Stimulated activated CD8-positive, alpha-beta memory T cell treated with anti-CD3 and anti-CD28 coated beads, Interleukin-4, amount 100 ng/mL, for 4 hours (primary cell): Measurements from ENCODE around the gene THNSL1.
"Not testable (repeated sequence)": the region's sequence is repeated elsewhere in the genome, so short reads cannot be mapped to it uniquely, and the experiment has no call there.

Source experiments
- DNase-seq, 2 donors: peaks; one replicate each; pipeline ENCODE4 v3.0.0-alpha.2; 2020; ENCODE audit warnings: low read depth in 2 of 2, low spot score in 1 of 2

THNSL1 gene, protein sequence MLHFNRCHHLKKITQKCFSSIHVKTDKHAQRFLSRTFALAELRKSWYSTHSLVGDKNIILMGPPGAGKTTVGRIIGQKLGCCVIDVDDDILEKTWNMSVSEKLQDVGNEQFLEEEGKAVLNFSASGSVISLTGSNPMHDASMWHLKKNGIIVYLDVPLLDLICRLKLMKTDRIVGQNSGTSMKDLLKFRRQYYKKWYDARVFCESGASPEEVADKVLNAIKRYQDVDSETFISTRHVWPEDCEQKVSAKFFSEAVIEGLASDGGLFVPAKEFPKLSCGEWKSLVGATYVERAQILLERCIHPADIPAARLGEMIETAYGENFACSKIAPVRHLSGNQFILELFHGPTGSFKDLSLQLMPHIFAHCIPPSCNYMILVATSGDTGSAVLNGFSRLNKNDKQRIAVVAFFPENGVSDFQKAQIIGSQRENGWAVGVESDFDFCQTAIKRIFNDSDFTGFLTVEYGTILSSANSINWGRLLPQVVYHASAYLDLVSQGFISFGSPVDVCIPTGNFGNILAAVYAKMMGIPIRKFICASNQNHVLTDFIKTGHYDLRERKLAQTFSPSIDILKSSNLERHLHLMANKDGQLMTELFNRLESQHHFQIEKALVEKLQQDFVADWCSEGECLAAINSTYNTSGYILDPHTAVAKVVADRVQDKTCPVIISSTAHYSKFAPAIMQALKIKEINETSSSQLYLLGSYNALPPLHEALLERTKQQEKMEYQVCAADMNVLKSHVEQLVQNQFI

DNA sequence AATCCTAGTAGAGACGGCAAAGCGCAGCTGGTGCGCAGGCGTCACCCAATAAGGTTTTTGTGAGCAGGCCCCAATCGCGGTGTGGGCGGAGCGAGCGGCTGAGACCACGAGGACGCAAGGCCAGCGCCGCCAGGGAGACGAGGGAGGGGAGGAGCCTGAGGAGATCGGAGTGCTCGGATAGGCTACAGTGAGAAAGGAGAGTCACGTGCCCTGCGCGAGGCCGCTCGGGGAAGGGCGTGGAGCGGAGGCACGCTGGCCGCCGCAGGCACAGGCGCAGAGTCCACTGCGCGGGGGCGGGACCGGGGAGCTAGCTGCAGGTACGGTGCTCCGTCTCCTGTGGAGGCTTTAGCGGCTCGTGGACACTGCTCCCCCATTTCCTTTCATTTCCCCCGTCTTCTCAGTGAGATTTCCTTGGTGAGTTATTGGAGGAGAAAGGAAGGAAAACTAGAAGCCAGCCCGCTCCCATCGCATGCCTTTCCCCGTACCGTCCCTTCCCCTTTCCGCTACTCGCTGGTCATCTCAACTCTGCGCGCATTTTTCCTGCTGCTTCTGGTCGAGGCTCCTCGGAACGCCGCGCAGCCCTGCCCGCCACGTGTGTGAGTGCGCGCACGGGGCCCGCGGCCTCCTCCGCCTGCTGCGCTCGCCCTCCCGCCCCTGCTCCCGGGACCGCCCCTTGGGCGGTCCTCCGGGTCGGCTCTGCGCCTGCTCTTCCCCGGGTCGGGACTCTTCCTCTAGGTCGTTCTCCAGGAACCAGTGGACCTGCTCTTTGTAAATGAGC lies at the start of gene THNSL1:
Gene THNSL1 (plus strand): TSS at position 237 of the 778 bp plus-strand sequence. CDS start 6,612 bp downstream, outside the sequence.
- DNase-seq: peak; percentile 92 to 97

DNA sequence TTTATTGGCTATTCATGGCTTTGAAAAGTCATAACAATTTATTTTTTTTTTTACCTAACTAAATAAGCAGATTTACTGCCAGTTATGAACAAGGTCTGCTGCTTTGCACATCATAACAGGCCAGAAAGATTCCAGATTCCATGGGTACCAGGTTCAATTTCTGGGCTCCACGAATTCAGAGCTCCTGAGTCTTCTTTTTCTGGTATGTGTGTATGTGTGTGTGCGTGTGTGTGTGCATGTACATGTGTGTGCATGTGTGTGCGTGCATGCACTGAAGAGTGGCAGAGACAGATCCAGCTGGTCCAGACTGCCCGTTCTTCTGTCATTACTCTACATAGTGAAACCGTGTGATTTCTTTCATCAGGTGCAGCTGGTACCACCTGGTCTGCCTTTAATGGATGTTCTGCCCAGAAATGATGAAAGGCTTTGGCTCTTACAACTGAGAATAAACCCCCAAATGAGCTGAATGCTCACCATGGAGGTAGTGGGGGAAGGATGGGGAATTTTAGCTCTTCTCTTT lies 49.4 kb upstream of the THNSL1 start:
- DNase-seq: no peak

DNA sequence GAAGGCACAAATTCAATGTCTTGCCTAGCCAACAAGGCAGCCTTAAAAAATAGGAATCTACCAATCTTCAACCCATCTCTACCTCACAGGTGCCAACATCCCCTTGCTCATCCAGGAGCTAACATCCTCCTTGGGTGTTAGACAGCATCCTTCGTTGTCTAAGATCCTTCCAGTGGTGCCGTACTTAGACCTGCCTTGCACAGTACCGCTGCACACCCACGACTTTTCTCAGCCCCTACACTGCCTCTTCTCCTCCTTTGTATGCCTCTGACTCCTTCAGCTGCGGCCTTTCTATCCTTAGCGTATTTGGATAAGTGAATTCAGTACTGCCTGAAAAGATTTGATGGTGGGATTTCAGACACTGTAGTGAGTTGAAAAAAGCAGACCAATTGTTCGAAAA lies 48.1 kb upstream of the THNSL1 start:
- no peak for DNase-seq

DNA sequence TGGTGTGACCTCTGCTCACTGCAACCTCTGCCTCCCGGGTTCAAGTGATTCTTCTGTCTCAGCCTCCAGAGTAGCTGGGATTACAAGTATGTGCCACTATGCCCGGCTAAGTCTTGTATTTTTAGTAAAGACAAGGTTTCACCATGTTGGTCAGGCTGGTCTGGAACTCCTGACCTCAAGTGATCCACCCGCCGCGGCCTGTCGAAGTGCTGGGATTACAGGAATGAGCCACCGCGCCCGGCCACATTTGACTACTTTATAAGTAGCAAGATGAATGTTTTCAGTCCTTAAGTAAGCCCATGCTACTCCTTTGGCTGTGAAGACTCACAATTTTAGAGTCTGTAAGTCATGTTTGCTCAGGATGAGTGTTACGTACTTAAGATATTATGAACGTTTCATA lies 47.5 kb upstream of the THNSL1 start:
- not testable (repeated sequence) for DNase-seq

DNA sequence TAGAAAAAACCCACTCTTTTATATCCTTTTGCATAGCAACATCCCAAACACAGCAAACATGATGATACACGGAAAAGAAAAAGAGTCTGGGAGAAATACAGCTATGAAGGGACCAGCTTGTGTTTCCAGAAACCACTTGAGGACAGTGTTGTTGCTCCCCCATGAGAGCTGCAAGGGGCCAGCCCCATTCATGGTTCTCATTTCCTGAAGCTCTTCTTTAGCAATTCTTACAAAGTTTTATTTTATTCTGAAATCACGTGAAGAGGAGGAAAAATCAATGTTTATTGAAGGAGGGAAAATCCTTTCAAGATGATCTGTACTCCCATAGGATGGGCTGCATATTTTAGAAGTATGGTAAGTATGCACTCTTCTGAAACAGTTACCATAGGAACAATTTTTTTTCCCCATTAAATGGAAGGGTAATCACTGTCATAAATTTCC lies 46.6 kb upstream of the THNSL1 start:
- no peak for DNase-seq

DNA sequence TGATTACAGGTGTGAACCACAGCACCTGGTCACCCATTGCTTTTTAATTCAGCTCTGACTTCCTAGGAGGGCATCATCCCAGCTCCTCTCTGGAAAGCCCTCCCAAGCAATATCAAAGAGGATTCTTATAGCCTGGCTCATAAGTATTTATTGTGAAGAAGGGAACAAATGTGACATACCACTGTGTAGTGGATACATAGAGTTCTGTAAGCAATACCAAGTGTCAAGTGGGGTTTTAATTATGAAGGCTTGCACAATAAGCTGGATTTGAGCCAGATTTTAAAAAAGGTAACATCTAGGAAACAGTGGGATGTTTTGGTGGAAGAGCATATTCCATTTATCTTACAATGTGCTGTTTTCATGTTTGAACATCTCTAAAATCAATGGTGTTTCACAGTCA lies 45.0 kb upstream of the THNSL1 start:
- no peak for DNase-seq

DNA sequence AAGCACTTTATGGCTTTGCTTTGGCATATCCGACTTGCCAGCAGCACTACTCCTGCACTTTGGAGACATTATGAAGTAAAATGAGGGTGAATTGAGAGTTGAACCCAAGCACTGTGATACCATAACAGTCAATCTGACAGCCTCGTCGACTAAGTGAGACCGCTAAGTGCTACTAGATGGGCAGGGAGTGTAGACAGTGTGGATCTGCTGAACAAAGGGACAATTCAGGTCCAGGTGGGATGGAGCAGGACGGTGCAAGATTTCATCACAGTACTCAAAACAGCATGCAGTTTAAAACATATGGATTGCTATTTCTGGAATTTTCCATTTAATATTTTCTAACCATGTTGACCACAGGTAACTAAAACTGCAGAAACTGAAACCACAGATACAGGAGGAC lies 43.2 kb upstream of the THNSL1 start:
- no peak for DNase-seq

DNA sequence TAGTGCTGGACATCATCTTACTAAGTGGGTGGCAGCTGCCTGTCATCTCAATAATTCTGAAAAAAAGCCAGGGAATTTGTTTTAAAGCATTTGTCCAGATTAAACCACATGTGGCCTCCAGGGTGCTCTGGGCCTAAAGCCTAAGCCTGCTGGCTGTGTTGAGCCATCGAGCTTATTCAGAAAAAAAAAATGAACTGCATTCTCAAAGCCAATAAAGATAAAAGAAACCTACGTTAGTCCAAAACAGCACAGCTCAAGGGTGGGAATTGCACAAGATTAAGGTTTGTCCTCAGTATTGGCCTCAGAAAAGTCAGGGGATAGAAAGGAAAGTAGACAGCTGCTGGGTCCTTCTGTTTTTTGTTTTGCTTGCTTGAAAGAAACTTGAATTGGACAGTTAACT lies 41.4 kb upstream of the THNSL1 start:
- no peak for DNase-seq

DNA sequence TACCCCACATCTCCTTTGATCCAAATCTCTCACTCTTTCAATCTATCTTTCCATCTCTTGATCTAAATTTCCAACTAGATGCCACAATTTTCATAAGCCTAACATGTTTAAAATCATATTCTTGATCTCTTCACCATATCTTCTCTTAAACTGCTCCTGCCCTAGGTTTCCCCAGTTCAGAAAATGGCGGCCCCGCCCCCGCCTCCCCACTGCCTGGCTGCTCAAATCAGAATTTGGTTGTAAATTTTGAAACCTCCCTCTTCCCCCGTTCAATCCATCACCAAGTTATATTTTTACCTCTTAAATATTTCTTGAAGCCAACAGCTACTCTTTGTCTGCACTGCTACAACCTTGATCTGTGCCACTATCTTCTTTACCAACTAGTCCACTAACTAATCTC lies 36.7 kb upstream of the THNSL1 start:
- DNase-seq: no peak

DNA sequence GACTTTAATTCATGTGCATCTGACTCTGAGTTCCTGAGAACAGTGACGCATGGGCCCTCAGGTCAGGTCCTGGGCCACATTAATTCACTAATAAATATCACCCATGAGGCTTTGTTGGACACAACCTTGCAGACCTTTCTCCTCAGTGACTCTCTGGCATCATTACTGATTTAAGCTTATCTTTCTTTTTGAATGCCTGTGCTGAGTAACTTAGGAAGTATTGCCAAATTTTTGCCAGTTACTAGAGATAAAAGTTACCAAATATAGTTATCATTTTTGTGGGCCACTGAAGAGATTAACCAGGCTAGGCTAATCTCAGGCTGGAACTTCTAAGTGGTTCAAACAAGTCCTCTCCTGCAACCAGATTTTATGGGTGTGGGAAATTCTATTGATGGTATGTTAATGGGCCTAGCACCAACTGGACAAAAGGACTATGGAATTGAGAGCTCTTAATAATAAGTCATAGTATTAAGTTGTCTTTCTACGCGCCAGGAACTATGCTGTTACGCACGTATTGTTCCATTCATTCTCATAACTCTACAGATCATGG lies 35.2 kb upstream of the THNSL1 start:
- no peak for DNase-seq

DNA sequence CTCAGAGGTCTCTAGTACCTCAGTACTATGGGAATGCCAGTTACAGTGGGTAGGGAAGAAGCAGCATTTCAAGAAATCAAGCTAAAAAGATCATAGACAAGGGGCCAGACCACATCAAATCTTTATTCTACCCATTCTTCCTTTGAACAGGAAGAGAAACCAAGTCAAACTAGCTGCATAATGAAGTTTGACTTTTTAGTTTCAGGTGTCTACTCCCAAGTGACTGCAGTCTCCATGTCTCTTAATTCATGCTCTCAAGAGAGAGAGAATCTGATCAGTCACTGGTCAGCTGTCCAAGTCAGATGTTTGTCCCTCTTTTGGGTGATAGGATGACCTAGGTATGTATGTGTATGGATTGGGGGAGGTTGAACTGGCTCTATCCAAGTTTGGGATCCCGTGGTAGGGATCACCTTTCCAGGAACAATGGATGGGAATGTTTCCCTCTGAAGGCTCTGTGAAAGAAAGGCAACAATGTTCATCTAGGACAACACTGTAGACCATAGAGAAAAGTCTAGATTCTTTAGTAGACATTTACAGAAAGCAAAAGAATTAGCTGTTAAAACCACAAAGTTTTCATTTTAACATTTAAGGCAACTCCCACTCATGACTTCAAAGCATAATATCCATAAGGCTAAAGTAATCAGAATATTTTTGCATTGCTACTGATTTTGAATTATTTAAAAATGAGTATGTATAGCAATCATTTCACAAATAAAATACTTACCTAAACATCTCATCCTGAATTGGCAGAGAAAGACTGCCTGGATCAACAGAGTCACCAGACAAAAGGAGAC lies 33.9 kb upstream of the THNSL1 start:
- DNase-seq: no peak

DNA sequence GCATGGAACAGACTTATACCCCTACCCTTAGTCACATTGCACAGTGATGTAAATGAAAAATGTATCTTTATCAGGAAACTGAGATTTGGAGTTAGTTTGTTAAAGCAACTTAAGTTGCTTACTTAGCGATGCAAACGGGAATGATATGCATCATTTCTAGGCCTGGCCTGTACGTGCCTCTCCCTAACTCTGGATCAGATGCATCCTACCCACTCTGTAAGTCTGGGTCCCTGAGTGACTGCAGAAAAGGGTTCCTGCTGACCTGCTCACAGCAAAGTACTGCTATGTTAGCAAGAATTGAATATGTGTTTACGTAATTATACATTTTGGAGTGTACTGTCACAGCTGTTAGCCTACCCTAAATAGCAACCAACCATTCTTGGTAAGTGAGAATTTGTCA lies 33.3 kb upstream of the THNSL1 start:
- no peak for DNase-seq

DNA sequence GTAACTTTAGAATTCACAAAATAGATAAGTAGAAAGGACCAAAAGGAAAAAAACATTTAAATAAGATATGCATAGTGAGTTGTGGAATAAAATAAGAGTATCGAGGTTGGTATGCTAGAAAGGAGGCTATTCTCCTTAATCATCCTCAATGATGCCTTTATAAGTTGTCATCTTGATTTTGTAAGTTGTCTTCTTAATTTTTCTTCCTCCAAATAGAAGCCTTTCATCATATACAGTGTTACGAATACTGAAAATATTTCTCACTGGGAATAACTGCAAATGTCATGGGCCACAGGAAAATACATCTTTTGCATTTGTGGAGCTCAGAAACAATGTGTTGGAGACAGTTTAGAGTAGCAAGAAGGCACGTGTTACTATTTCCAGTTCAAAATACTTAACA lies 32.5 kb upstream of the THNSL1 start:
- DNase-seq: no peak

DNA sequence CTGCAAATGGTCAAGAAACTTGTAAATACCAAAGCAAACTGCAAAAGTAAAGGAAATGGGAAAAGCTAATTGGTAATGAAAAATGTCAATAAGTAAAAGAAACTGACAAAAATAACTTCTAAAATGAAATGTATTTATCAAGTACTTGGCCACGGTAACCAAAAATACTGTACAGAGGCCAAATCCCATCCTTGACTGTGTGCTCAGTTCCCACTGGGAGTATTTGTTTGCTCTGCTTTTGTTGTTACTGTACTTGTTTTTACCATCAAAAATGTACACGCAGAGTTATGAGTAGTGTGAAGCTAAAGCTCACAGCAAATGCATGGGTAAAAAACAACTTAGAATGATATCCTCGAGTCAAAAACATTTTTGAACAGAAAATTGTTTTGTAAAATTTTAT lies 31.5 kb upstream of the THNSL1 start:
- no peak for DNase-seq

DNA sequence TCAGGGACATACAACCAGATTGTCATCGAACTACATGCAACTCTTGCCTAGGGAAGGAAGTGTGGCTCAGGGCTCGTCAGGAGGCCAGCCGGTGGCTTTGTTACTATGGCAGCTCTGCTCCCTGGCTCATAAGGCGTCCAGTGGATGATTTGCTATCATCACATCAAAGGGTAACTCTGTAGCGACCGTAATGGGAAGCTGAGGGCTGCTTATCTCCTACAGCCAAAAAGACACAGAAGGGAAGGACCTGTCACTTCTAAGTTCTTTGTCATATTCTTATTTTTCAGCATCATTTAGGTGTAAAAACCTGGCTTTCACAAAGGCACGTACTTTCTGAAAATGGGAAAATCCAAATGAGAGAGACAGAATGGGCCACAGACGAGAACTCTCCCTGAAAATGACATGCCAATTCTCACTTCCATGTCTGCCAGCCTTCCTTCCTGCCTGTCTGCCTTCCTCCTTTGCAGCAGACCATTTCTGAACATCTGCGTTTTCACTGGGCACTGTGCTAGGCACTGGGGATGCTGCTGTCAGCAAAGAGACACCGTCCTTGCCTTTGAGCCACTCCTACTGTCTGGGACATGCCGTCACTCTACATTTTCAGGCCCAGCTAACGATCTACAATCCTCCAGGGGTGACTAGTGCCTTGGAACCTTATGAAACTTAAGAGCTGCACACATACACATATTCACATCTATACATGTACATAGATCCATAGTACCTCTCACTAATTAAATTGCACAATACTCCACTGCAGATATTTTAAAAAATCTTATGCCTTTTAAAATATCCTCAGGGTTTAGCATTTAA lies 27.4 kb upstream of the THNSL1 start:
- DNase-seq: no peak

DNA sequence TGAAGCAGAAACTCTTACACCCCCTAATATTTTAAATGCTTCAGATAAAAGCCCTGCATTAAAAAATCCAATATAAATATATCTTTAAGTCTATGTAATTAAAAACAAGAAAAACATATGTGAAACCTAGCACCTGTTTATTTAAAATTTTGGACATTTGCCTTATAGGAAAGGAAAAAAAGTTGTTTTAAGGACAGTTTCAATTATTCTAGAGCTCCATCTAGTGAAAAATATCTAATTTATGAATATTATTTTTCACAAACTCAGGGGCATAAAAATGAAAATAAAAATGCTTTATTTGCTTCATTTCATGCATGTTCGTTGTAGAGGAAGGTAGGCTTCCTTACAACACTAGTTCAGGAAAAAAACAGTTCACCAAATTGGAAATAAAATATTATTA lies 26.5 kb upstream of the THNSL1 start:
- no peak for DNase-seq

DNA sequence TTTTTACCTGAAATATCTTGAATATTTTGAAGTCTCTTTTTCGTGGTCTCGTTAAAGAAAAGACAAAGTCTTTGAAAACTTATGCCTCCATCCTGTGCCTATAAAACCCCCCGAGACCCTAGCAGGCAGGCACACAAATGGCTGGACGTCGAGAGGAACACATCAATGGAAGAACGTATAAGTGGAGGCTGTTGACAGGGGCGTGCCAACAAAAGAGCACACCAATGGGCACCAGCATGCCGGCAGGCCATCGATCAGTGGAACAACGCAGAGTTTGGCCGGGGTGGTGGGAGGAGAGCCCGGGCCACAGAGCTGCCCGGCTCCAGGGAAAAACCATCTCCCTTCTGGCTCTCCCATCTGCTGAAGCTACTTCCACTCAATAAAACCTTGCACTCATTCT lies 25.1 kb upstream of the THNSL1 start:
- DNase-seq: no peak

DNA sequence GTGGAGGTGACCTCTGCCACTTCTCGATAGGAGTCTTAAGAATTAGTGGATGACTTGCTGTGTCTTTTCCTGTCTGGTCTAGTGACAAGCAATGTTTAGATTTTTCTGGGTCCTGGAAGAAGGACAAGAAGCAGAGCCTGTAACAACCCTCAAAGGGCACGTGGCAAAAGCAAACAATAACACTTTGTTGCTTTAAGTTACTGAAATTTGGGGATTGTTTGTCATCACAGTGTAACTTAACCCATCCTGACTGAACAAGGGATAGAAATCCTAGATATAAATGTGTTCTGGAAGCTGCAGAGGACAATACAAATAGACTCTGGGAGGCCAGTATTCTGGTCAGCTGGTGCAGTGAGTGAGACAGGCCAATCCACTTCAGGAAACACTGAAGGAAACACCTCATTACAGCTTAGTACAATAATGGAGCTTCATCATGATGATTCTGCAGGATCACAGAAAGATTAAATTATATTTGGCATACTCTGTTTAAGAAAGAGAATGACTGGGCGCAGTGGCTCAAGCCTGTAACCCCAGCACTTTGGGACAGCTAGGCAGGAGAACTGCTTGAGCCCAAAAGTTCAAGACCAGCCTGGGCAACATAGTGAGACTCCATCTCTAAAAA lies 23.8 kb upstream of the THNSL1 start:
- no peak for DNase-seq
